SU-DHL-6 (cell line): ENCODE measurements around the gene TNS1.

ENCODE experiments used
- CTCF ChIP-seq: fragments of 200-600 bp; sonication (generic); IDR thresholded peaks from one replicate; pipeline ENCODE4 v1.5.1; 2017; ENCODE audit warnings: antibody characterized with exemption, mild to moderate bottlenecking, low read length, moderate library complexity; ENCODE audit not compliant: insufficient read depth, poor library complexity, severe bottlenecking
- EZH2phosphoT487 ChIP-seq: fragments of 200-600 bp; sonication (generic), shearing (Covaris generic); conservative IDR thresholded peaks from 2 replicates; pipeline ENCODE4 v1.6.1; 2018; ENCODE audit warnings: mild to moderate bottlenecking, antibody characterized with exemption, low read length, moderate library complexity, mixed read lengths

GRCh38 chr2:217980036-217980435, 22.8 kb downstream of the TNS1 start:
- TF ChIP-seq CTCF = no peak
- no peak for TF ChIP-seq EZH2phosphoT487
